NCI-H526 (cell line): ENCODE results near the gene OTOG.

ENCODE experiments used
- DNase-seq, 2 experiments: peaks; one replicate each; lab custom pipeline; 2025; lab: John Stamatoyannopoulos, UW

OTOG gene

GRCh38 chr11:17519061-17519885, 27.8 kb upstream of the OTOG start:
- DNase-seq = peak; percentile 94 to 95

- peak in 1 of 2 experiments; percentile 38 for DNase-seq
These were observed 25.8 kb upstream of the OTOG start for GRCh38 chr11:17521106-17521900.

- DNase-seq = no peak
These were observed 24.4 kb upstream of the OTOG start for GRCh38 chr11:17522655-17523054.

DNA sequence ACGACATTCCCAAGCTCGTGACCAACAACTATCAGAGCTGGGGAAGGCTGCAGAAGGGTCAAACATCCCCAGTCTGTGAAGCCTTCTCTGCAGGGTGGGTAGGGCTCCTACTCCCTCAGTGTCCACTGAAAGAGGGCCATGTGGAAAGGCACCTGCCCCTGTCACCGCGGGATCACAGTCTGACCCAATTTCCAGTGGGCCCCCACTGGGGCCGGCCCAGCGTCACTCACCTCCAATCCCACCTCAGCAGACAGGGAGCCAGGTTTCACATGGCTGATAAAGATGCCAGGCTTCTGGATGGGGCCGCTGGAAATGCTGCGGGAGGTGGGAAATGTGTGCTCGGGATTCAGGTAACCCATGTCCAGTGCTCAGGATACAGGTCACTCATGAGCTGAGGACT, 22.8 kb upstream of the OTOG start:
- DNase-seq = no peak

DNA sequence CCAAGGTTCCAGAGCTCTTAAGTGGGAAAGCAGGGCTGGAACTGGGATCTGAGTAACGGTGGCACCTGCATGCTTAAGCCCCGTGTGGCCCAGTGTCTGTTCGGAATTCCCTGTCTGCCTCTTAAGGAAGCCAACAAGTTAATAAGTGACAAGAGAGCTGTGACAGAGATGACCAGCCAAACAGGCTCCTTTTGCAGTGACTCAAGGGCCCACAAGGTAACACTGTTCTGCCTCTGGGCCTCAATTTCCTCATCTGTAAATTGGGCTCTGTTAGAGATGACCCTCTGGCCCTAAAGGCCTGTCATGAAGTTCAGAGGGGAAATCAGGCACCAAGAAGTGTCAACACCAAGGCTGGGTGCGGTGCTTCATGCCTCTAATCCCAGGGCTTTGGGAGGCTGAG, 21.5 kb upstream of the OTOG start:
- DNase-seq = no peak

DNA sequence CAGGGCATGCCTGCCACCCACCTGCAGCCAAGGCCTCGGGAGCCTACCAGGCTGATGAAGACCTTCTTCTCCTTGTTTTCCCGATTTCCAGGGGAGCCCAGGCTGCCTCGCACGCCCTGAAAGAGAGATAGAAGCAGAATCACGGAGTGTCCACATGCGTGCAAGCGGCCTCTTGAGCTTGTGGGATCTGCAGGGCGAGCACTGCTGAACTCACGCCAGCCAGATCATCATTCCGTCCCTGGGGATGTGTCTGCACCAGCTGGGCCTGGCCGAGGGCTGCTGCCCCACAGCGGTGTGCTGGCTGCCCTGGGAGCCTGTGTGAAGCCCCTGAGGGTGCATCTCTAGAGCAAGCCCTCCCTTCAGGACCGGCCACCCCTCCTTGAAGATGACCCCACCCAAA, 20.7 kb upstream of the OTOG start:
- DNase-seq = no peak

- DNase-seq = no peak
These were observed 20.0 kb upstream of the OTOG start for GRCh38 chr11:17526931-17527627.

DNA sequence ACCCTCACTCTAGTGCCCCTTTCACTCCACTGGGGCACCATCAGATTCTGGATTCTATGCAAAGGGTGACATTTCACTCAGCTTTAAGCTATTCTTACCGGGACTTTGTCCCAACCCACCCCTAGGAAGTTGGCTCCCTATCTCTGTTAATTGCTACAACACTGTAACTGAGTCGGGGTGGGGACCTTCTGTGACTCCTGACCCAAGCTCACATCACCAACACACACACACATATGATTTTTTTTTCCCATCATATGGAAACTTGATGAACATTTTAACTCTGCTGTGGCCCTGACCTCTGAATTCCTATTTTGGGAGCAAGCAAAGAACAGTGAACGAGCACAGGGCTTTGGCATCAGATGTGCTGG, 19.4 kb upstream of the OTOG start:
- no peak for DNase-seq

DNA sequence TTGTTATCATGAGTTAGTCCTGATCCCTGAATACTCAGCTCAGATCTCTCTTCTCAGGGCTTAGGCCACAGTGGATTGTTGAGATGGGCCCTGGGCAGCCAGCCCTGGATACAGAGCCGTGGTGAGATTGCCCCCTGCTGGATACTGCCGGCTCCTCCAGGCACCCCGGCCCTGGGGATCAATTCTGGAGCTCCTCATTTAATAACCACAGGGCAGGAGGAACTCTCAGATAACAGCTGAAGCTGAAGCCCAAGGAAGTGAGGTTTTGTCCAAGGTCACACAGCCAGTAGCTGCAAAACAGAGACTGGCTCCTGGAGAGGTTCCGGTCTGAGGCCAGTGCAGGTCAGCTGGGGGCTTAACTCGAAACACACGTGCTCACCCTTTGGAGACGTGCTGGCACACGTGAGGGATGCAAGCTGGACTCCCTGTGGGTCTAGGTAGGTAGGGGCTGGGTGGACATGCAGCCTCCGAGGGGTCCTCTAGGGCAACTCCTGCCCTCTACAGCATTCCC, 18.8 kb upstream of the OTOG start:
- DNase-seq = peak; percentile 52 to 89

- DNase-seq = no peak
These were observed 17.9 kb upstream of the OTOG start for GRCh38 chr11:17528906-17529843.

DNA sequence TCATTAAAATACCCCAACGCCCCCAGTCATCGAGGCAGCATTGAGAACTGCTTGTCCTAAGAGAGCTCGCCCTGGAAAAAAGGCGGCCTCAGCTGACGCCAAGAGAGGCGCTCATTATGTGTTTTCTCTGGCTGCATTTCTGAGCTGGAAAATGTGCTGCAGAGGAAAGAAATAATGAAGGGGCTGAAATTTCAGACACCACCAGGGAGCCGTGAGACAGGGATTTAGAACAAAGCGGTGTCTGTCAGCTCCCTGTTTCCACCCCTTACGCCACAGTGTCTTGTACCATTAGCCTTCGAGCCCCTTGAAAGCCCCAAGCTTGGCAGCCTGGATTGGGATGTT, 17.2 kb upstream of the OTOG start:
- DNase-seq = no peak

DNA sequence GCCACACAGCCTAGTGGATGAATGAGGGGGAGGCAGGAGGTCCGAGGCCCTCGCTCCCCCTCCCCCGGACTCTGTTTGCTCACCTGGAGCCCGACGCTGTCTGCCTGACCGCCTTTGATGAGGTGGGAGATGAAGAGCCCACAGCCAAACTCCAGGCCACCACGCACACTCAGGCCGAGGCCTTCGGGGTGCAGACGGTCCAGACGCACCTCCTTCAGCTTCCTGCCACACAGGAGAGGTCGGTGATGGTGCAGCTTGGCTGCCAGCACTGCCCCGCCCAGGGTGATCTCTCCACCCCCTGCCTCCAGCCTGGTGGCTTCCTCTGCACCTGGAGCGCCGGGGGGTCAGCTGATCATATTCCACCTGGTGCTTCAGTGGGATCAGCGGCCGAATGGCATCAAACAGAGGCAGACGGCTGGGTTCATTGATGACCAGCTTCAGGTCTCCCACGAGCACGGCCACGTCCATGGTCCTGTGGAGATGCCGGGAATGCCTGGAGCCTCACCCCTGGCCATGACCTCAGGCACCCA, 15.9 kb upstream of the OTOG start:
- DNase-seq = peak; percentile 44 to 82

GRCh38 chr11:17531636-17532113, 15.4 kb upstream of the OTOG start:
- no peak for DNase-seq

GRCh38 chr11:17532784-17533183, 14.3 kb upstream of the OTOG start:
- DNase-seq = no peak

DNA sequence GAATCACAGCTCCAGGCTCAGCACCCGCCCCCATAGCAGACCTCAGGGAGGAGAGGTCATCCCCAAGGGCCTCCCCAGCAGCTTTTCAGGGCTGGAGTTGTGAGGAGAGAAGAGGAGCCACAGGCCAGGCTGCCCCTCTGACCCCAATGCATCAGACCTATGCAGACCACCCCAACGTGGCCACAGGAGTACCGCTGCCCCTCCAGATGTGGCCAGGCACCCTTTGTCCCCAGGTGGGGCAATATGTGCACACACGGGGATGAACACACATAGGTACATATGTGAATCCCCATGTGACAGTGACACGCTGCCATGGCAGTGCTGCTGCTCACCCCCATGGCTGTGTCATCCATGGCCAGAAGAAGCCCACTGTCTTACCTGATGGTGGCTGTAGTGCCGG, 13.7 kb upstream of the OTOG start:
- no peak for DNase-seq

DNA sequence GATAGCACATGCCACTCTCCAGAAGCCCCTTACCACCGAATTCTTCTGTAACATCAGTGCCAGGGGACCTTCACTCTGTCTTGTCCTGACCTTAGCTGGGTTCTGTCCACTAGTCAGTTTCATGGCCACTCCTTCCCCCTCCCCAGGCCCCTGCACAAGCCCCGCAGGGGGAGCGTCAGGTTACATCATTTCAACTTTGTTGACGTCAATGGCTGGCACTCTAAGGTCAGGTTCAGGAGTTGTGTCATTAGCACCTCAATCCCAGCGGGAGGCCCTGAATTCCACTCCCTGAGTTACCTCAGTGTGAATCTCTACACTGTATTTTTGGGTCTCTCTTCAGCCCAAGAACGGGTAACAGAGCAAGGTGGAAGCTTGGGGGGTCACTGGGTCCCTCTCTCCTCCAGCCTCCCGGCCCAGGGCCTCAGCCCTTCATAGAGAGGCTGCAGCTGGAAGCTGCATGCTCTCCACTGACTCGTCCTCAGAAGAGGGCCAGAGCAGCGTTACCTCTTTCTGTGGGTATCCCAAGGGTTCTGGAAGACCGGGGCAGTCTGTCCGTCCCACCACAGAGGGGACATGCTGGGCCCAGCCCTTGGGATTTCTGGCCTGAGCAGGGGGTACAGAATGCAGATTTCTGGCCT, 13.2 kb upstream of the OTOG start:
- no peak for DNase-seq

- DNase-seq = no peak
These were observed 11.6 kb upstream of the OTOG start for GRCh38 chr11:17535488-17535887.

GRCh38 chr11:17537261-17537660, 9.8 kb upstream of the OTOG start:
- no peak for DNase-seq

DNA sequence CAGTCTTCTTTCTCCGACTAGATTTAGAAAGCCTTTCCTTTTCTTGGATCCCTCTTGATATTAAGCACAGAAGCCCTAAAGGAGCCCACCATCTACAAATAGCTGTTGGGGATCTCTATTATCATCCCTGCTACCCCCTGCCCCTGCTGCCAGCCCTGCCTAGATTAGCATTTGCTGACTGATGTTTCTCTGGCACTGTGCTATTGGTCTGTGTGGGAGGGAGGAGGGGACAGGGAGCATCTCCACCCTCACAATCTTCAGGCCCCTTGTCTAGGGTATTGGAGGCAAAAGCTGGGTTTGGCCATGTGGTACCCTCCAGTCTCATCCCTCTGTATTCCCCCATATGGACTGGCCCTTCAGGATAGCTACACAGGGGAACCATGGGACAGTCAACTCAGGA, 9.0 kb upstream of the OTOG start:
- no peak for DNase-seq

- DNase-seq = peak in 1 of 2 experiments; percentile 53
These were observed 8.3 kb upstream of the OTOG start for GRCh38 chr11:17538731-17539130.

DNA sequence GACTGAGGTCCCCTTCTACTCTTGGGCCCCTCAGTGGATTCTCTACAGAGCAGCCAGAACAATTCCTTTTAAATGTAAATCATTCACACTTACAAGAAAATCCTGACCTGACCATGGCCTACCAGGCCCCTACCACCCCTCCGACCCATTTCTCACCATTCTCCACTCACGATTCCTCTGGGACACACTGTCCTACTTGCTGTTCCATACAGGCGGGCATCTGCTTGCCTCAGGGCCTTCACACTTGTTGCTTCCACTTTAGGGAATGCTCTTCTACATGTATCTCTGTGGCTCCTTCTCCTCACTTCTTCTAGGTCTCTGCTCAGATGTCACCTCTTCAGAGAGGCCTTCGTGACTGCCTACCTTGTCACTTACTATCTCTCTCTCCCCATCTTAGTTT, 6.3 kb upstream of the OTOG start:
- DNase-seq = no peak
